Measurements from ENCODE around the gene MAP3K1.

The MAP3K1 gene

DNA sequence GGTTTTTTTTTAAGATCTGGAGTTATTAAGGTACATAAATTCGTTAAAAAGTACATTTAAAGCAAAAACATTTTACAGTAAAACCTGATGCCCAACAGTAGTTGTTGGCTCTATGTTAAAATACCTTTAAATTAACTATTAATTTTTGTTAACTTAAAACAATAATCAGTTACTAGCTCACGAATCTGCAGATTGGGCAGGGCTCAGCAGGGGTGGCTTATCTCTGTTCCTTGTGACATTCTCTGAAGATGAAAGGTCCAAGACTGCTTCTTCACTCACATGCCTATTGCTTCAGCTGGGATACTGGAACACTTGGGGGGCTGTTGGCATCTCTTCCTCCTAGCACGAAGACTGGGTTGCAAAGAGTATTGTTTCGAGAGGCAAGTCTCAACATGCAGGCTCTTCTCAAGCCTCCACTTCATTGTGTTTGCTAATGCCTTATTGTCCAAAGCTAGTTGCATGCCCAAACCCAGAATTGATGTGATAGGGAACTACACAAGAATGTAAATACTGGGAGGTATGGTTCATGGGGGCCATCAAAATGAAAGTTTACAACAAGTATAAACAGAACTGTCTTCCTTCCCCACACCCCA is 46.6 kb downstream of the MAP3K1 start:
- no peak for DNase-seq (ENCODE audit: extremely low read depth, low read depth)
- no peak for TF ChIP-seq CTCF (IDR thresholded peaks at IDR 0.05; ENCODE audit: low read depth, low read length, missing control alignments)
- H3K4me3 ChIP-seq (replicated peaks; ENCODE audit: low read depth, low read length) = no peak overlapping the region

GRCh38 chr5:56862909-56863308 is 47.6 kb downstream of the MAP3K1 start:
- TF ChIP-seq CTCF (IDR thresholded peaks at IDR 0.05; ENCODE audit: low read depth, low read length, missing control alignments) = no peak
- no peak overlapping the region for H3K4me3 ChIP-seq (replicated peaks; ENCODE audit: low read depth, low read length)
- no peak for DNase-seq (ENCODE audit: extremely low read depth, low read depth)

DNA sequence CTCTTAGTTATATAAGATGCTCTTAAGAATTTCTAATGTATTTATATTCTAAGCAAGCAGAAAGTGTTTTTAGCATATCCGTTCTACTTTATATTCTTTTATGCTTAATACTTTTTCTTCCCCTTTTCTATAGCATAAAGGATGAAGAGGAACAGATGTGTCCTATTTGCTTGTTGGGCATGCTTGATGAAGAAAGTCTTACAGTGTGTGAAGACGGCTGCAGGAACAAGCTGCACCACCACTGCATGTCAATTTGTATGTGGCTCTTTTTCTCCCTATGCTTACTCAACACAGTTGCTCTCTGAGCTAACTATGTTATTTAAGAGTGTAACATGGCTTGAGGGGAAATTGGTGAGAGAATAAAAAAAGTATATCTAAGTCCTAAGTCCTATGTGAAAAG is 56.4 kb downstream of the MAP3K1 start:
- no peak overlapping the region for H3K4me3 ChIP-seq (replicated peaks; ENCODE audit: low read depth, low read length)
- no peak for DNase-seq (ENCODE audit: extremely low read depth, low read depth)
- TF ChIP-seq CTCF (IDR thresholded peaks at IDR 0.05; ENCODE audit: low read depth, low read length, missing control alignments) = no peak

DNA sequence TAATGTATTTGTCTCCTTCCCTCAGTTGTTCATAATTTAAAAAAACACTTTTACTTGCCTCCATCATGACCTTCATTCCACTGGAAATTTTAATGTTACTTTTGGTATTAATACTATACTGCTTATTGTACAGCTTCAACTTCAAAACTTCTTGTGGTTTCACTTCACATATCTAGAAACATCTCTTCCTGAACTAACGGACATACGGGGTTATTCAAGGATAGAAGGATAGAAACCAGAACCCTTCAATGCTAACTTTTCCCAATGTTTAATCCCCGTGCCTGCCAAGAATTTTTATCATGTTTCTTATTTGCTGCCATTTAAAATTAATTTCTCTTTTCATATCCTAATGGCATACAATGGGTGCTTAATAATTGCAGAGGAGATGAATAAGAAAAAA is 57.7 kb downstream of the MAP3K1 start:
- DNase-seq (ENCODE audit: extremely low read depth, low read depth) = no peak
- no peak overlapping the region for H3K4me3 ChIP-seq (replicated peaks; ENCODE audit: low read depth, low read length)
- TF ChIP-seq CTCF (IDR thresholded peaks at IDR 0.05; ENCODE audit: low read depth, low read length, missing control alignments) = no peak

DNA sequence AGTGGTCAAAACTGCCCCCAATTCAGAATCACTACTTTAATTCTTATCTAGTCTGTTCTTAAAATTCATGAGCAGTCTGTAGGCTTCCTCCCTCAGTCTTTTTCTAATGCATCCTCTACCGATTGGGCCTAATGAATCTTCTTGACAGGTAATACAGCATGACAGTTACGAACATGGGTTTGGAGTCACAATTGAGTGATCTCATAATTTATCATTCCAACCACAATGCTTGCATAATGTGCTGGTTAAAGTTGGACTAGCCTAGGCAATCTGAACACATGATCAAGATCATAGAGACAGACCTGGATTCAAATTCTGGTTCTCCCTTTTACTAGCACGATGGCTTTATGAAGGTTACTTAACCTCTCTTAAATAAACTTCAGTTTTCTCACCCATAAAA is 61.0 kb downstream of the MAP3K1 start:
- H3K4me3 ChIP-seq (replicated peaks; ENCODE audit: low read depth, low read length) = no peak overlapping the region
- DNase-seq (ENCODE audit: extremely low read depth, low read depth) = no peak
- TF ChIP-seq CTCF (IDR thresholded peaks at IDR 0.05; ENCODE audit: low read depth, low read length, missing control alignments) = no peak

DNA sequence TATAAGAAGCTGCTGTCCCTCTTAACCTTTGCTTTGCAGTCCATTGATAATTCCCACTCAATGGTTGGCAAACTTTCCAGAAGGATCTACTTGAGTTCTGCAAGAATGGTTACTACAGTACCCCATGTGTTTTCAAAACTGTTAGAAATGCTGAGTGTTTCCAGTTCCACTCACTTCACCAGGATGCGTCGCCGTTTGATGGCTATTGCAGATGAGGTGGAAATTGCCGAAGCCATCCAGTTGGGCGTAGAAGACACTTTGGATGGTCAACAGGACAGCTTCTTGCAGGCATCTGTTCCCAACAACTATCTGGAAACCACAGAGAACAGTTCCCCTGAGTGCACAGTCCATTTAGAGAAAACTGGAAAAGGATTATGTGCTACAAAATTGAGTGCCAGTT is 66.2 kb downstream of the MAP3K1 start:
- H3K4me3 ChIP-seq (replicated peaks; ENCODE audit: low read depth, low read length) = no peak overlapping the region
- no peak for DNase-seq (ENCODE audit: extremely low read depth, low read depth)
- no peak for TF ChIP-seq CTCF (IDR thresholded peaks at IDR 0.05; ENCODE audit: low read depth, low read length, missing control alignments)
